ENCODE data around the gene ACCS. TPM values are rescaled to one million over a fixed set of nuclear protein-coding genes. Genes with fewer than 3 reads are reported as not detected.

ACCS gene
- total and polyA plus RNA-seq, 3 donors from 2014 or later, result 33.4 to 65.4 (median 63.0) TPM

- TF ChIP-seq CTCF (IDR thresholded peaks at IDR 0.05) (no peak), POLR2A (IDR thresholded peaks at IDR 0.05) (no peak)
These were observed 47.2 kb upstream of the ACCS start for GRCh38 chr11:44018829-44019228.

GRCh38 chr11:44024977-44025376, 41.1 kb upstream of the ACCS start:
- intact Hi-C loops (cut with DNase I; ENCODE audit: low total_unique reads), result no loop called here
- no peaks in the 10 kb centered on the region for H3K9me3 ChIP-seq
- no peak for DNase-seq
- H3K27me3 ChIP-seq, result no peaks in the 10 kb centered on the region
- H3K4me1 ChIP-seq, result peaks cover 7% of the 10 kb centered on the region
- 98 to 100% methylated on average over 1 of the region's 1 CpG for WGBS, 2 donors
- H3K4me3 ChIP-seq, result no peak overlapping the region
- no peaks in the 10 kb centered on the region for H3K36me3 ChIP-seq (ENCODE audit: low read depth, missing control alignments)
- H3K27ac ChIP-seq, result no peak overlapping the region
- peak in 1 of 3 experiments; percentile 23 for TF ChIP-seq CTCF (IDR thresholded peaks at IDR 0.05)
- no peak for TF ChIP-seq POLR2A (IDR thresholded peaks at IDR 0.05)

More at GRCh38 chr11:44018829-44019228, 47.2 kb upstream of the ACCS start:
- DNase-seq, result no peak
- H3K27ac ChIP-seq, result no peak overlapping the region
- intact Hi-C loops (cut with DNase I; ENCODE audit: low total_unique reads), result no loop called here
- H3K27me3 ChIP-seq, result no peaks in the 10 kb centered on the region
- no peak overlapping the region for H3K4me3 ChIP-seq
- peaks cover 7% of the 10 kb centered on the region for H3K4me1 ChIP-seq
- no peaks in the 10 kb centered on the region for H3K36me3 ChIP-seq (ENCODE audit: low read depth, missing control alignments)
- H3K9me3 ChIP-seq, result no peaks in the 10 kb centered on the region
- 72 to 84% methylated on average over 2 of the region's 2 CpGs for WGBS, 2 donors

- H3K4me3 ChIP-seq, result no peak overlapping the region
- TF ChIP-seq POLR2A (IDR thresholded peaks at IDR 0.05) (no peak), CTCF (IDR thresholded peaks at IDR 0.05) (no peak)
- H3K36me3 ChIP-seq (ENCODE audit: low read depth, missing control alignments), result no peaks in the 10 kb centered on the region
- no peak for DNase-seq
- H3K4me1 ChIP-seq, result peaks cover 13% of the 10 kb centered on the region
- H3K9me3 ChIP-seq, result no peaks in the 10 kb centered on the region
- H3K27ac ChIP-seq, result no peak overlapping the region
- intact Hi-C loops (cut with DNase I; ENCODE audit: low total_unique reads), result no loop called here
- H3K27me3 ChIP-seq, result no peaks in the 10 kb centered on the region
These were observed 40.3 kb upstream of the ACCS start for GRCh38 chr11:44025727-44026126.

- no peaks in the 10 kb centered on the region for H3K36me3 ChIP-seq (ENCODE audit: low read depth, missing control alignments)
- no peak overlapping the region for H3K4me3 ChIP-seq
- no peak for DNase-seq
- H3K9me3 ChIP-seq, result no peaks in the 10 kb centered on the region
- H3K27me3 ChIP-seq, result no peaks in the 10 kb centered on the region
- intact Hi-C loops (cut with DNase I; ENCODE audit: low total_unique reads), result no loop called here
- peaks cover 39% of the 10 kb centered on the region for H3K4me1 ChIP-seq
- H3K27ac ChIP-seq, result no peak overlapping the region
- 100% methylated on average over 1 of the region's 1 CpG for WGBS, 2 donors
- no peak for TF ChIP-seq CTCF (IDR thresholded peaks at IDR 0.05)
- TF ChIP-seq POLR2A (IDR thresholded peaks at IDR 0.05), result no peak
These were observed 37.7 kb upstream of the ACCS start for GRCh38 chr11:44028401-44028800.

- H3K9me3 ChIP-seq, result no peaks in the 10 kb centered on the region
- intact Hi-C loops (cut with DNase I; ENCODE audit: low total_unique reads), result no loop called here
- H3K27me3 ChIP-seq, result no peaks in the 10 kb centered on the region
- no peak overlapping the region for H3K4me3 ChIP-seq
- no peaks in the 10 kb centered on the region for H3K36me3 ChIP-seq (ENCODE audit: low read depth, missing control alignments)
- no peak for DNase-seq
- peaks cover 39% of the 10 kb centered on the region for H3K4me1 ChIP-seq
- peak overlapping the region in 1 of 2 donors; percentile 94 for H3K27ac ChIP-seq
- TF ChIP-seq POLR2A (IDR thresholded peaks at IDR 0.05), result no peak
- TF ChIP-seq CTCF (IDR thresholded peaks at IDR 0.05), result no peak
- 95 to 100% methylated on average over 2 to 3 of the region's 3 CpGs for WGBS, 2 donors
These were observed 37.1 kb upstream of the ACCS start for GRCh38 chr11:44028816-44029506.

Data from testis (tissue), 3 donors.